ENCODE measurements around the gene CMTM8.
A peak's percentile ranks its signal among the peaks of the same experiment; 100 is the strongest.

Gene CMTM8

GRCh38 chr3:32323604-32324003 is 85.1 kb downstream of the CMTM8 start:
- no peak overlapping the region for H3K4me3 ChIP-seq (ENCODE audit: low read depth, low read length)
- no peak for DNase-seq (ENCODE audit: low read depth)
- TF ChIP-seq POLR2A (IDR thresholded peaks at IDR 0.05; ENCODE audit: extremely low read depth, insufficient read length): no peak
- TF ChIP-seq MYC (IDR thresholded peaks at IDR 0.05; ENCODE audit: low read depth, low read length): no peak
- no peak for TF ChIP-seq CTCF (IDR thresholded peaks at IDR 0.05; ENCODE audit: low read depth, low read length)
- TF ChIP-seq, protein P1, sequence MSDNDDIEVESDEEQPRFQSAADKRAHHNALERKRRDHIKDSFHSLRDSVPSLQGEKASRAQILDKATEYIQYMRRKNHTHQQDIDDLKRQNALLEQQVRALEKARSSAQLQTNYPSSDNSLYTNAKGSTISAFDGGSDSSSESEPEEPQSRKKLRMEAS (IDR thresholded peaks at IDR 0.05; ENCODE audit: low read depth, low read length): no peak

- DNase-seq (ENCODE audit: low read depth): no peak
- H3K4me3 ChIP-seq (ENCODE audit: low read depth, low read length): no peak overlapping the region
- no peak for TF ChIP-seq POLR2A (IDR thresholded peaks at IDR 0.05; ENCODE audit: extremely low read depth, insufficient read length)
- TF ChIP-seq CTCF (IDR thresholded peaks at IDR 0.05; ENCODE audit: low read depth, low read length): no peak
- TF ChIP-seq, protein P1 (IDR thresholded peaks at IDR 0.05; ENCODE audit: low read depth, low read length): no peak
- TF ChIP-seq MYC (IDR thresholded peaks at IDR 0.05; ENCODE audit: low read depth, low read length): no peak
Measured at GRCh38 chr3:32325201-32325600, 86.7 kb downstream of the CMTM8 start.

DNA sequence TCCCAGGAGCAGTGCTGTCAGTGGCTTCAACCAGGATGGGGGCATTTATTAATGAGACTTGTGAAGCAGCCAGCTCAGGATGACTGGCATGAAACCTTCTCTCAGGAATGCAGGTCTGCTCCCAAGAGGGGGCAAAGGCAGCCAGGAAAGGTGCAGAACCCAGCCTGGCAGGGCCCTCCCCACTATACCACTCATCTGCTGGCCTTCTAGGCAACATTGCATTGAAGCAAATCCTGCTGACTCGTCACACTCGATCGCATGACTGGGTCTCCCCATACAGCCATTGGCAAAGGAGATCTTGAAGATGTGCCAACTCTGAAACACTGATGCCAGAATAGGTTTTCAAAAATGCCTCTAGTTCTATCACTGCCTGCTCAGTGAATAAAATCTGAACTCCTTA is 87.4 kb downstream of the CMTM8 start:
- H3K4me3 ChIP-seq (ENCODE audit: low read depth, low read length): no peak overlapping the region
- TF ChIP-seq MYC (IDR thresholded peaks at IDR 0.05; ENCODE audit: low read depth, low read length) (no peak), POLR2A (IDR thresholded peaks at IDR 0.05; ENCODE audit: extremely low read depth, insufficient read length) (no peak), CTCF (IDR thresholded peaks at IDR 0.05; ENCODE audit: low read depth, low read length) (no peak)
- TF ChIP-seq, protein P1 (IDR thresholded peaks at IDR 0.05; ENCODE audit: low read depth, low read length): no peak
- DNase-seq (ENCODE audit: low read depth): no peak

DNA sequence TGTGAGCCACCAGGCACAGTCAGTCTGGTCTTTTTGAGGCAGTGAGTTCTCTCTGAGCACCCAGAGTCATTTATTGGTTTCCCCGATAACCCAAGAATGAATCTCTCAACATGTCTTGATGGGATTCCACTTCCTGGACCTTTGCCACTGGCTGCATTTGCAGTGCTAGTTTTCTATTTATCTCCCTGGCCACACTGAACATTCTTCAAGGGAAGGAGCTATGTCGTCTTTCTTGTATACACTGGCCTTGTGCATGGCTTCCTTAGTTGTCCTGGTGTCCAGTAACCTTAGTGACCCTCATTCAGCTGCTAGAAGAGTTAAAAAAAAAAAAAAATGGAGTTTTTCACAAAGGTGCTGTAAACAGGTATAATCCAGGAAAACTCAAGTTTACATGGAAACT is 88.3 kb downstream of the CMTM8 start:
- H3K4me3 ChIP-seq (ENCODE audit: low read depth, low read length): no peak overlapping the region
- no peak for DNase-seq (ENCODE audit: low read depth)
- TF ChIP-seq, protein P1 (IDR thresholded peaks at IDR 0.05; ENCODE audit: low read depth, low read length): no peak

- H3K4me3 ChIP-seq (ENCODE audit: low read depth, low read length): no peak overlapping the region
- DNase-seq (ENCODE audit: low read depth): peak; percentile 25
- TF ChIP-seq, protein P1 (IDR thresholded peaks at IDR 0.05; ENCODE audit: low read depth, low read length): no peak
- TF ChIP-seq CTCF (IDR thresholded peaks at IDR 0.05; ENCODE audit: low read depth, low read length): peak; percentile 50
Measured at GRCh38 chr3:32334675-32335074, 96.2 kb downstream of the CMTM8 start.

DNA sequence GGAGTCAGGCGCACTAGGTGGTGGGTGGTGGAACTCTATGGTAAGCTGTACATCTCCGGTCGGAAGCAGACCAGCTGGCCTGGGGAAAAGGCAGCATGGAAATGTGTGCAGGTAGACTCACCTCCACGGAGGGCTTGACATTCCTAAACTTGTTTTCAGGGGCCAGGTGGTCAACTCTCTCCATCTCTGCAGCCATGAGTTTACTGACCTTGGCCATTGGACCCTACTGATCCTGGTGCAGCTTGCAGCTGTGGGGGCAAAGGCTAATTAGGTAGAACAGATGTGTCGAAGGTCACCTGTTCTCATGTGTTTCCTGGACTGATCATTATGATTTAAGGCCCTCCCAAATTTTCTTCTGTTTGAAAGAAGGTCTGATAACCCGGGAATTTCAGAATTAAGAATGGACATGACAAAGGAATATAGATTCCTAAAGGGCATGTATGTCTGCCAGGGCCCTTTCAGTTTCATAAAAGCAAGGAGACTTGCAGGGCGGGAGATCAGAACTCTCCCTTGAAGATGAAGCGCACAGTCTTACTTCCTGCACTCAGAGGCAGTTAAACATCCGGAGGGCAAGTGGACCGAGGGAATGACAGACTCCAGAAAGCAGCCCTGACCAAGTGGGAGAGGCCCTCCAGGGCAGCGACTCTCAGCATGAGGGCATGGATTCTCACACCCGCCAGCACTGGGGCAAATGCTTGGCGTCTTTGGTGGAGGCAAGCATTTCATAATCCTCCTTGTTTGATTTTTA is 97.1 kb downstream of the CMTM8 start:
- DNase-seq (ENCODE audit: low read depth): no peak
- no peak overlapping the region for H3K4me3 ChIP-seq (ENCODE audit: low read depth, low read length)

More for the DNA sequence above, 97.1 kb downstream of the CMTM8 start:
- no peak for TF ChIP-seq MYC (IDR thresholded peaks at IDR 0.05; ENCODE audit: low read depth, low read length)
- TF ChIP-seq, protein P1 (IDR thresholded peaks at IDR 0.05; ENCODE audit: low read depth, low read length): no peak
- TF ChIP-seq CTCF (IDR thresholded peaks at IDR 0.05; ENCODE audit: low read depth, low read length): no peak
- no peak for TF ChIP-seq POLR2A (IDR thresholded peaks at IDR 0.05; ENCODE audit: extremely low read depth, insufficient read length)

All from NB4 (cell line).